ENCODE measurements around the gene SLC7A7. TPM values are rescaled to one million over a fixed set of nuclear protein-coding genes. Genes with fewer than 3 reads are reported as not detected.
A peak's percentile ranks its signal among the peaks of the same experiment; 100 is the strongest.

Gene SLC7A7
- total and polyA plus RNA-seq, 2 of the 13 experiments (the other 11 are each of a cell fraction or from before 2014, with no cell fraction given): 0.13 to 0.63 TPM

DNA sequence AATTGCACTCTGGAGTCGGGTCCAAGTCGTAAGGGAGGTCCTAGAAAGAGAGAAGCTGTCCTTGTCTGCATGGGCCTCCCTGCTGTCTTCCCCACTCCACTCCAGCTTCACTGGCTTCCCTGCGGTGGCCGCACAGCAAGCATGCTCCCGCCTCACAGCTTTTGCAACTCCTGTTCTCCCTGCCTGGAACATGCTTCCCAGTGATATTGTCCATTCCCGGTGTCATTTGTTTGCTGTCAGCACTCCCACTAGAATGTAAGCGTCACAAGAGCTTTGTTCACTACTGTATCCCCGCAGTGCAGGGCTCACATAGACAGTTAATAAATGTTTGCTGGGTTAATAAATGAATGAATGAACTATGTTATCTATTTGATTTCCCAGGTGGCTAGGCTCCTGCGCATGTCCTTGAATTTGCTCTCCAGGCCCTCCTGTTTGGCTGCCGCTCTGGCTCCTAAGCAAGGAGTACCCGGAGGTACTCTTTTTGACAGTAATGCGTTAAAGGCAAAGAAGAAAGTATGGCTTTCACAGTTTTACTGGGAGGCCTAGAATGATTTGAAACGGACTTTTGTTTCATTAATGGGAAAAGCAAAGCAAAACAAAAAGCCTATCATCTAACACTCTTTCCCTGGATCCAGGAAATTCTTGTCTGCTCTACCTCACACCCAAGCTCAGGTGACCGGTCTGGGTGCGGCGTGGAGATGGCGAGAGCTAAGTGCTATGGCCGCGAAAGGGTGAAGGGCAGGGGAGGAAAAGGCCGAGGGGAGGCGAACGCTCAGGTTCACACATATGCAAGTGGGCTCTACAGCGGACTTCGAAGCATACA is 6.2 kb upstream of the SLC7A7 start (continued):
- no peak for TF ChIP-seq TAF15 (IDR thresholded peaks at IDR 0.05; ENCODE audit: low read depth, low read length, poor library complexity, severe bottlenecking)
- peak; percentile 61; the same call in 1 of the 2 replicates for TF ChIP-seq YEATS2 (CRISPR knock-in tag; IDR thresholded peaks at IDR 0.05; ENCODE audit: borderline replicate concordance)
- no peak; the same call in 1 of the 2 replicates for TF ChIP-seq NFE2L1 (CRISPR knock-in tag; IDR thresholded peaks at IDR 0.05; ENCODE audit: borderline replicate concordance)
- TF ChIP-seq, protein P1, sequence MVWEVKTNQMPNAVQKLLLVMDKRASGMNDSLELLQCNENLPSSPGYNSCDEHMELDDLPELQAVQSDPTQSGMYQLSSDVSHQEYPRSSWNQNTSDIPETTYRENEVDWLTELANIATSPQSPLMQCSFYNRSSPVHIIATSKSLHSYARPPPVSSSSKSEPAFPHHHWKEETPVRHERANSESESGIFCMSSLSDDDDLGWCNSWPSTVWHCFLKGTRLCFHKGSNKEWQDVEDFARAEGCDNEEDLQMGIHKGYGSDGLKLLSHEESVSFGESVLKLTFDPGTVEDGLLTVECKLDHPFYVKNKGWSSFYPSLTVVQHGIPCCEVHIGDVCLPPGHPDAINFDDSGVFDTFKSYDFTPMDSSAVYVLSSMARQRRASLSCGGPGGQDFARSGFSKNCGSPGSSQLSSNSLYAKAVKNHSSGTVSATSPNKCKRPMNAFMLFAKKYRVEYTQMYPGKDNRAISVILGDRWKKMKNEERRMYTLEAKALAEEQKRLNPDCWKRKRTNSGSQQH (CRISPR knock-in tag; IDR thresholded peaks at IDR 0.05; ENCODE audit: low read depth): peak; percentile 95
- TF ChIP-seq, protein P2, sequence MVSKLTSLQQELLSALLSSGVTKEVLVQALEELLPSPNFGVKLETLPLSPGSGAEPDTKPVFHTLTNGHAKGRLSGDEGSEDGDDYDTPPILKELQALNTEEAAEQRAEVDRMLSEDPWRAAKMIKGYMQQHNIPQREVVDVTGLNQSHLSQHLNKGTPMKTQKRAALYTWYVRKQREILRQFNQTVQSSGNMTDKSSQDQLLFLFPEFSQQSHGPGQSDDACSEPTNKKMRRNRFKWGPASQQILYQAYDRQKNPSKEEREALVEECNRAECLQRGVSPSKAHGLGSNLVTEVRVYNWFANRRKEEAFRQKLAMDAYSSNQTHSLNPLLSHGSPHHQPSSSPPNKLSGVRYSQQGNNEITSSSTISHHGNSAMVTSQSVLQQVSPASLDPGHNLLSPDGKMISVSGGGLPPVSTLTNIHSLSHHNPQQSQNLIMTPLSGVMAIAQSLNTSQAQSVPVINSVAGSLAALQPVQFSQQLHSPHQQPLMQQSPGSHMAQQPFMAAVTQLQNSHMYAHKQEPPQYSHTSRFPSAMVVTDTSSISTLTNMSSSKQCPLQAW (CRISPR knock-in tag; IDR thresholded peaks at IDR 0.05): peak; percentile 69
- peak; percentile 73; the same call in 1 of the 2 replicates for TF ChIP-seq FOXK1 (CRISPR knock-in tag; IDR thresholded peaks at IDR 0.05; ENCODE audit: borderline replicate concordance, low read depth)
- no peak for TF ChIP-seq ZBTB1 (CRISPR knock-in tag; IDR thresholded peaks at IDR 0.05; ENCODE audit: borderline replicate concordance)
- no peak for TF ChIP-seq HMG20A (CRISPR knock-in tag; IDR thresholded peaks at IDR 0.05; ENCODE audit: borderline replicate concordance)
- TF ChIP-seq, protein P3, sequence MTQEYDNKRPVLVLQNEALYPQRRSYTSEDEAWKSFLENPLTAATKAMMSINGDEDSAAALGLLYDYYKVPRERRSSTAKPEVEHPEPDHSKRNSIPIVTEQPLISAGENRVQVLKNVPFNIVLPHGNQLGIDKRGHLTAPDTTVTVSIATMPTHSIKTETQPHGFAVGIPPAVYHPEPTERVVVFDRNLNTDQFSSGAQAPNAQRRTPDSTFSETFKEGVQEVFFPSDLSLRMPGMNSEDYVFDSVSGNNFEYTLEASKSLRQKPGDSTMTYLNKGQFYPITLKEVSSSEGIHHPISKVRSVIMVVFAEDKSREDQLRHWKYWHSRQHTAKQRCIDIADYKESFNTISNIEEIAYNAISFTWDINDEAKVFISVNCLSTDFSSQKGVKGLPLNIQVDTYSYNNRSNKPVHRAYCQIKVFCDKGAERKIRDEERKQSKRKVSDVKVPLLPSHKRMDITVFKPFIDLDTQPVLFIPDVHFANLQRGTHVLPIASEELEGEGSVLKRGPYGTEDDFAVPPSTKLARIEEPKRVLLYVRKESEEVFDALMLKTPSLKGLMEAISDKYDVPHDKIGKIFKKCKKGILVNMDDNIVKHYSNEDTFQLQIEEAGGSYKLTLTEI (CRISPR knock-in tag; conservative IDR thresholded peaks at IDR 0.05): no peak
- no peak for TF ChIP-seq SETDB1 (CRISPR knock-in tag; IDR thresholded peaks at IDR 0.05; ENCODE audit: borderline replicate concordance)
- TF ChIP-seq ZNF230 (CRISPR knock-in tag; IDR thresholded peaks at IDR 0.05): peak; percentile 93; the same call in 1 of the 2 replicates
- TF ChIP-seq ZNF280D (CRISPR knock-in tag; IDR thresholded peaks at IDR 0.05): peak; percentile 65
- 0 out of 2 replicates have a peak, but pooled peaks have one; percentile 44 for TF ChIP-seq ZNF124 (CRISPR knock-in tag; IDR thresholded peaks at IDR 0.05)
- peak; percentile 96 for TF ChIP-seq ZNF331 (CRISPR knock-in tag; IDR thresholded peaks at IDR 0.05)
- TF ChIP-seq HNRNPH1 (optimal IDR thresholded peaks at IDR 0.05; ENCODE audit: low read depth, low read length): no peak
- TF ChIP-seq MIER3 (CRISPR knock-in tag; IDR thresholded peaks at IDR 0.05; ENCODE audit: borderline replicate concordance): peak; percentile 61; the same call in 1 of the 2 replicates
- TF ChIP-seq CCDC6 (CRISPR knock-in tag; IDR thresholded peaks at IDR 0.05): no peak; the same call in 1 of the 2 replicates
- TF ChIP-seq PAX8 (CRISPR knock-in tag; IDR thresholded peaks at IDR 0.05; ENCODE audit: borderline replicate concordance): peak; percentile 91; the same call in 1 of the 2 replicates
- peak; percentile 90; the same call in 1 of the 2 replicates for TF ChIP-seq ZNF772 (CRISPR knock-in tag; IDR thresholded peaks at IDR 0.05)
- TF ChIP-seq SRSF4 (IDR thresholded peaks at IDR 0.05; ENCODE audit: low read depth, low read length, poor library complexity, severe bottlenecking): no peak

Data from HepG2 (cell line).